IPS-20b (cell line): ENCODE measurements around the gene CAST.

Experiments used
- H3K27ac ChIP-seq: one replicate; pipeline ENCODE4 v1.5.1; 2013; ENCODE audit warnings: low read length
- H3K27me3 ChIP-seq: 2 replicates; pipeline ENCODE4 v1.6.1; 2013; ENCODE audit warnings: mild to moderate bottlenecking, low read length, inconsistent platforms; ENCODE audit not compliant: insufficient read depth
- H3K36me3 ChIP-seq: 2 replicates; pipeline ENCODE4 v1.6.1; 2013; ENCODE audit warnings: low read depth, mild to moderate bottlenecking, inconsistent platforms, low read length, moderate library complexity; ENCODE audit not compliant: insufficient read depth
- H3K4me1 ChIP-seq: 2 replicates; pipeline ENCODE4 v1.6.1; 2013; ENCODE audit warnings: mild to moderate bottlenecking, control low read depth, inconsistent platforms, low read length, moderate library complexity; ENCODE audit not compliant: insufficient read depth
- H3K4me3 ChIP-seq: 2 replicates; pipeline ENCODE4 v1.5.1; 2013; ENCODE audit warnings: mild to moderate bottlenecking, low read length, inconsistent platforms
- H3K9ac ChIP-seq: 2 replicates; pipeline ENCODE4 v1.6.1; 2013; ENCODE audit warnings: low read depth, mild to moderate bottlenecking, inconsistent platforms, low read length, moderate library complexity
- H3K9me3 ChIP-seq: 2 replicates; pipeline ENCODE4 v1.6.1; 2013; ENCODE audit warnings: mild to moderate bottlenecking, low read depth, low read length, inconsistent platforms; ENCODE audit not compliant: insufficient read depth

The CAST gene

GRCh38 chr5:96817506-96817905, 155.3 kb downstream of the CAST start:
- peaks cover 9% of the 10 kb centered on the region; the same call in 1 of the 2 replicates for H3K4me1 ChIP-seq
- no peak overlapping the region for H3K27ac ChIP-seq
- no peaks in the 10 kb centered on the region for H3K36me3 ChIP-seq
- H3K9ac ChIP-seq: no peak overlapping the region
- no peak overlapping the region for H3K4me3 ChIP-seq
- H3K27me3 ChIP-seq: no peaks in the 10 kb centered on the region
- H3K9me3 ChIP-seq: no peaks in the 10 kb centered on the region

GRCh38 chr5:96818125-96818788, 156.1 kb downstream of the CAST start:
- H3K27me3 ChIP-seq: no peaks in the 10 kb centered on the region
- H3K4me3 ChIP-seq: no peak overlapping the region
- H3K9me3 ChIP-seq: no peaks in the 10 kb centered on the region
- no peaks in the 10 kb centered on the region for H3K36me3 ChIP-seq
- peaks cover 9% of the 10 kb centered on the region; the same call in 1 of the 2 replicates for H3K4me1 ChIP-seq
- no peak overlapping the region for H3K27ac ChIP-seq
- no peak overlapping the region for H3K9ac ChIP-seq

DNA sequence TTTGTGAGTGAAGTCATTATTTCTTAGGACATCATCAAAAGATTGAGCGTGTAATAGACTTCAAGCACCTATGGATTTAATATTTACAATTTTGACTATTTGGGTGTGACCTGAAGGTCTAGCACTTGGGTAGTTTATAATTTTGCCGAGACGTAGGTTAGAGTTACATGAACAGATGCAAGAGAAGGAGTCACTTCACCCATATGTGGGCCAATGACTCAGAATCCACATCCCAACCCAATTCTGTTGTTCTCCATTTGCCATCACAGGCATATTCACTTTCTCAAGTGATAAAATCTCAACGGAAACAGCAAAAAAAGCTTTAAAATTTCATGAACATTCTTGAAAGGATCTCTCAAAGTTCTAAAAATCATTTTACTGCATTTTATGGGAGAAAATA, 157.6 kb downstream of the CAST start:
- H3K4me1 ChIP-seq: peaks cover 9% of the 10 kb centered on the region; the same call in 1 of the 2 replicates

GRCh38 chr5:96821260-96821916, 159.2 kb downstream of the CAST start:
- Histone ChIP-seq H3K9me3 (no peaks in the 10 kb centered on the region), H3K36me3 (no peaks in the 10 kb centered on the region), H3K4me3 (no peak overlapping the region), H3K4me1 (peaks cover 7% of the 10 kb centered on the region; the same call in 1 of the 2 replicates), H3K9ac (no peak overlapping the region), H3K27me3 (no peaks in the 10 kb centered on the region), H3K27ac (no peak overlapping the region)

More for the DNA sequence above, 157.6 kb downstream of the CAST start:
- no peaks in the 10 kb centered on the region for H3K36me3 ChIP-seq
- no peak overlapping the region for H3K27ac ChIP-seq
- no peak overlapping the region for H3K4me3 ChIP-seq
- no peak overlapping the region for H3K9ac ChIP-seq
- no peaks in the 10 kb centered on the region for H3K9me3 ChIP-seq
- H3K27me3 ChIP-seq: no peaks in the 10 kb centered on the region

- Histone ChIP-seq H3K36me3 (no peaks in the 10 kb centered on the region), H3K27ac (no peak overlapping the region), H3K4me3 (no peak overlapping the region), H3K4me1 (no peaks in the 10 kb centered on the region), H3K9me3 (no peaks in the 10 kb centered on the region), H3K27me3 (no peaks in the 10 kb centered on the region), H3K9ac (no peak overlapping the region)
Measured at GRCh38 chr5:96822686-96823459, 160.7 kb downstream of the CAST start.

GRCh38 chr5:96823900-96824380, 161.8 kb downstream of the CAST start:
- Histone ChIP-seq H3K9ac (no peak overlapping the region), H3K4me3 (no peak overlapping the region), H3K27me3 (no peaks in the 10 kb centered on the region), H3K4me1 (no peaks in the 10 kb centered on the region), H3K27ac (no peak overlapping the region), H3K9me3 (no peaks in the 10 kb centered on the region), H3K36me3 (no peaks in the 10 kb centered on the region)
